Heart left ventricle (tissue), 13 donors: ENCODE measurements around the gene AP3B2.

Source experiments
- POLR2A ChIP-seq, 2 donors: fragments of 450-650 bp; IDR thresholded peaks; one replicate each; pipeline ENCODE4 v1.6.1; 2017; ENCODE audit warnings: antibody characterized with exemption in 2 of 2, mild to moderate bottlenecking in 2 of 2, moderate library complexity in 2 of 2
- TF ChIP-seq, protein P1 (sequence below), 12 donors: fragments of 200-600 bp; sonication (generic) in 4 of 12; IDR thresholded peaks; one replicate each; pipeline versions ENCODE4 v1.5.0 to v1.8.0; 2018 to 2022; ENCODE audit warnings: antibody characterized with exemption in 12 of 12, mild to moderate bottlenecking in 5 of 12
- donor health status: ischemic (EF 13 %, LVEDD 7.1; RV severe dilation, severe dysfunction).
- donor health status: DM: no; HTN: yes; CAD: no.
- donor health status: DM: no; HTN: no; CAD: no.
- donor health status: ischemic (EF 25% LVEDD 6.9; RV normal size, moderate dysfunction).
- donor health status: ischemic (EF 25% LVEDD 5.7; RV mildly dilated, moderate dysfunction).
- donor health status: ischemic (EF 35%, LVEDD 5.7; RV mildly dilated, moderate dysfunction).
- donor health status: nonischemic (EF 11% LVEDD 7.7; RV severe dilation, severe dysfunction).
- donor health status: DM: yes; HTN: yes; CAD: no.
- donor health status: PGD.
- donor health status: ischemic (EF 29% LVEDD 5.4; RV normal size, mild dysfunction).
- donor health status: nonischemic (EF 23%, LVEDD 6.1; RV moderate dilation, normal function).

DNA sequence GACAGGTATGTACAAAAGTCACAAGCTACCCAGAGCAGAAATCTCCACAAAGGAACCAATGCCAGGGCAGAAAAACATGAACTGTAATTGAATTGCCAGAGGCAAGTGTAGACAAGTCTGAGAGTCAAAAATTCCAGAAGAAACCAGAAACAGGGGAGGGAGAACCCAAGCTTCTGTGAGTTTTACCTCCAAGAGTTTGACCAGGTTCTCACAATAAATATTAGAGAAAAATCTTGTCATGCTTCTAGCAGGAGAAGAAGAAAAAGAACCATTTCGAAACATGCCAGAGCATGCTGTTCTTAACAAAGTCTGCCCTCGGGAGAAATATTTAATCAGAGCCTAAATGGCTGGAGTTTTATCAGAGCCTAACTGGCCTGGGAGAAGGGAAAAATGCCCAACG lies 32.5 kb upstream of the AP3B2 start:
- TF ChIP-seq, protein P1, sequence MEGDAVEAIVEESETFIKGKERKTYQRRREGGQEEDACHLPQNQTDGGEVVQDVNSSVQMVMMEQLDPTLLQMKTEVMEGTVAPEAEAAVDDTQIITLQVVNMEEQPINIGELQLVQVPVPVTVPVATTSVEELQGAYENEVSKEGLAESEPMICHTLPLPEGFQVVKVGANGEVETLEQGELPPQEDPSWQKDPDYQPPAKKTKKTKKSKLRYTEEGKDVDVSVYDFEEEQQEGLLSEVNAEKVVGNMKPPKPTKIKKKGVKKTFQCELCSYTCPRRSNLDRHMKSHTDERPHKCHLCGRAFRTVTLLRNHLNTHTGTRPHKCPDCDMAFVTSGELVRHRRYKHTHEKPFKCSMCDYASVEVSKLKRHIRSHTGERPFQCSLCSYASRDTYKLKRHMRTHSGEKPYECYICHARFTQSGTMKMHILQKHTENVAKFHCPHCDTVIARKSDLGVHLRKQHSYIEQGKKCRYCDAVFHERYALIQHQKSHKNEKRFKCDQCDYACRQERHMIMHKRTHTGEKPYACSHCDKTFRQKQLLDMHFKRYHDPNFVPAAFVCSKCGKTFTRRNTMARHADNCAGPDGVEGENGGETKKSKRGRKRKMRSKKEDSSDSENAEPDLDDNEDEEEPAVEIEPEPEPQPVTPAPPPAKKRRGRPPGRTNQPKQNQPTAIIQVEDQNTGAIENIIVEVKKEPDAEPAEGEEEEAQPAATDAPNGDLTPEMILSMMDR (IDR thresholded peaks at IDR 0.05) = no peak
- no peak for TF ChIP-seq POLR2A (IDR thresholded peaks at IDR 0.05)
